Measurements from ENCODE around the gene MAP2K2.

The MAP2K2 gene

GRCh38 chr19:4077007-4077374 is 46.9 kb downstream of the MAP2K2 start:
- no peak for ATAC-seq
- TF ChIP-seq ZC3H10 (CRISPR knock-in tag; IDR thresholded peaks at IDR 0.05) (no peak), CSRNP3 (CRISPR knock-in tag; IDR thresholded peaks at IDR 0.05) (no peak), ISL1 (CRISPR knock-in tag; IDR thresholded peaks at IDR 0.05) (no peak), ZNF70 (CRISPR knock-in tag; IDR thresholded peaks at IDR 0.05) (no peak)

- no peak for ATAC-seq
- TF ChIP-seq ZNF565 (CRISPR knock-in tag; conservative IDR thresholded peaks at IDR 0.05; ENCODE audit: low read depth) (no peak), PPARA (CRISPR knock-in tag; IDR thresholded peaks at IDR 0.05; ENCODE audit: borderline replicate concordance) (no peak), ZNF70 (CRISPR knock-in tag; IDR thresholded peaks at IDR 0.05) (no peak), GLIS3 (CRISPR knock-in tag; IDR thresholded peaks at IDR 0.05) (no peak), PATZ1 (CRISPR knock-in tag; IDR thresholded peaks at IDR 0.05; ENCODE audit: borderline replicate concordance) (no peak)
These were observed 48.5 kb downstream of the MAP2K2 start for GRCh38 chr19:4075373-4075772.

- no peak for TF ChIP-seq PPARA (CRISPR knock-in tag; IDR thresholded peaks at IDR 0.05; ENCODE audit: borderline replicate concordance)
- no peak for ATAC-seq
These were observed 52.3 kb downstream of the MAP2K2 start for GRCh38 chr19:4071610-4072009.

- no peak for TF ChIP-seq TSHZ2 (CRISPR knock-in tag; IDR thresholded peaks at IDR 0.05)
- TF ChIP-seq RARB (CRISPR knock-in tag; IDR thresholded peaks at IDR 0.05) = no peak
- TF ChIP-seq BACH2 (CRISPR knock-in tag; IDR thresholded peaks at IDR 0.05; ENCODE audit: borderline replicate concordance) = no peak
- no peak for TF ChIP-seq CSDC2 (CRISPR knock-in tag; IDR thresholded peaks at IDR 0.05)
- TF ChIP-seq ZFP30 (CRISPR knock-in tag; IDR thresholded peaks at IDR 0.05) = no peak
- TF ChIP-seq TCF4 (CRISPR knock-in tag; IDR thresholded peaks at IDR 0.05; ENCODE audit: borderline replicate concordance) = no peak
- TF ChIP-seq POU6F1 (CRISPR knock-in tag; IDR thresholded peaks at IDR 0.05; ENCODE audit: borderline replicate concordance, low read depth) = no peak
These were observed 54.5 kb downstream of the MAP2K2 start for GRCh38 chr19:4069331-4069959.

GRCh38 chr19:4068047-4068966 is 55.6 kb downstream of the MAP2K2 start:
- TF ChIP-seq POU6F1 (CRISPR knock-in tag; IDR thresholded peaks at IDR 0.05; ENCODE audit: borderline replicate concordance, low read depth) = no peak
- TF ChIP-seq RARB (CRISPR knock-in tag; IDR thresholded peaks at IDR 0.05) = no peak
- ATAC-seq = no peak

More at GRCh38 chr19:4069331-4069959, 54.5 kb downstream of the MAP2K2 start:
- no peak for ATAC-seq
